KBM-7 (cell line): ENCODE measurements around the gene SLC39A9.
"Not testable (repeated sequence)": the region's sequence is repeated elsewhere in the genome, so short reads cannot be mapped to it uniquely, and the experiment has no call there.

Source experiments
- DNase-seq: peaks from one replicate; pipeline ENCODE4 v3.0.0-alpha.2; 2015
- in situ Hi-C: fragments of 300-500 bp; cut with MboI; formaldehyde crosslinking; loops from 2 replicates; pipeline ENCODE4 v1.14.3; 2020; ENCODE audit warnings: low sequenced_read_pairs, low pct_unique_long_range_greater_than_20kb, mixed read lengths

The SLC39A9 gene

GRCh38 chr14:69366069-69366468, 32.4 kb upstream of the SLC39A9 start:
- in situ Hi-C loops, result no loop called here

GRCh38 chr14:69366761-69367160, 31.7 kb upstream of the SLC39A9 start:
- in situ Hi-C loops, result no loop called here

More at GRCh38 chr14:69366069-69366468, 32.4 kb upstream of the SLC39A9 start:
- no peak for DNase-seq

GRCh38 chr14:69368381-69368780, 30.1 kb upstream of the SLC39A9 start:
- in situ Hi-C loops, result no loop called here
- DNase-seq, result no peak

More at GRCh38 chr14:69366761-69367160, 31.7 kb upstream of the SLC39A9 start:
- no peak for DNase-seq

- in situ Hi-C loops, result no loop called here
- no peak for DNase-seq
Observed at GRCh38 chr14:69370061-69370460, 28.4 kb upstream of the SLC39A9 start.

- in situ Hi-C loops, result no loop called here
- DNase-seq, result no peak
Observed at GRCh38 chr14:69372146-69372545, 26.3 kb upstream of the SLC39A9 start.

GRCh38 chr14:69373104-69373503, 25.4 kb upstream of the SLC39A9 start:
- no peak for DNase-seq
- in situ Hi-C loops, result no loop called here

- no peak for DNase-seq
- in situ Hi-C loops, result no loop called here
Observed at GRCh38 chr14:69374235-69374634, 24.3 kb upstream of the SLC39A9 start.

- in situ Hi-C loops, result no loop called here
- no peak for DNase-seq
Observed at GRCh38 chr14:69375182-69375581, 23.3 kb upstream of the SLC39A9 start.

- DNase-seq, result no peak
- in situ Hi-C loops, result no loop called here
Observed at GRCh38 chr14:69375722-69376121, 22.8 kb upstream of the SLC39A9 start.

- no peak for DNase-seq
- in situ Hi-C loops, result no loop called here
Observed at GRCh38 chr14:69376439-69376838, 22.1 kb upstream of the SLC39A9 start.

GRCh38 chr14:69378274-69378673, 20.2 kb upstream of the SLC39A9 start:
- no peak for DNase-seq
- in situ Hi-C loops, result no loop called here

- no peak for DNase-seq
- in situ Hi-C loops, result no loop called here
Observed at GRCh38 chr14:69387311-69387710, 11.2 kb upstream of the SLC39A9 start.

- DNase-seq, in situ Hi-C loops: not testable (repeated sequence)
Observed at GRCh38 chr14:69391400-69391799, 7.1 kb upstream of the SLC39A9 start.

GRCh38 chr14:69392481-69392880, 6.0 kb upstream of the SLC39A9 start:
- in situ Hi-C loops, result no loop called here
- no peak for DNase-seq

- DNase-seq, result no peak
- in situ Hi-C loops, result no loop called here
Observed at GRCh38 chr14:69395929-69396328, 2.6 kb upstream of the SLC39A9 start.

- DNase-seq, result no peak
- in situ Hi-C loops, result no loop called here
Observed at GRCh38 chr14:69398818-69399210, 322 bp downstream of the SLC39A9 start.

GRCh38 chr14:69399750-69400149, 1.3 kb downstream of the SLC39A9 start:
- DNase-seq, result no peak
- in situ Hi-C loops, result no loop called here

- in situ Hi-C loops, result no loop called here
- no peak for DNase-seq
Observed at GRCh38 chr14:69400154-69400553, 1.7 kb downstream of the SLC39A9 start.

GRCh38 chr14:69401841-69402240, 3.3 kb downstream of the SLC39A9 start:
- in situ Hi-C loops, result no loop called here
- DNase-seq, result no peak

- no peak for DNase-seq
- in situ Hi-C loops, result no loop called here
Observed at GRCh38 chr14:69404478-69404877, 6.0 kb downstream of the SLC39A9 start.

- DNase-seq, result no peak
- in situ Hi-C loops, result no loop called here
Observed at GRCh38 chr14:69404883-69405282, 6.4 kb downstream of the SLC39A9 start.

GRCh38 chr14:69405762-69406161, 7.3 kb downstream of the SLC39A9 start:
- DNase-seq, result no peak
- in situ Hi-C loops, result no loop called here
